MM.1S (cell line): ENCODE data around the gene CYP2A13.
A peak's percentile ranks its signal among the peaks of the same experiment; 100 is the strongest.

Experiments
- DNase-seq: peaks from one replicate; pipeline ENCODE4 v3.0.0-alpha.2; 2015
- H2AFZ ChIP-seq: fragments of 300-600 bp; sonication (generic); 2 replicates; pipeline ENCODE4 v1.6.0; 2016; ENCODE audit warnings: antibody characterized with exemption, low read length
- H3F3A ChIP-seq: fragments of 300-600 bp; sonication (generic); 2 replicates; pipeline ENCODE4 v1.6.1; 2016; ENCODE audit warnings: mild to moderate bottlenecking, antibody characterized with exemption, low read length, moderate library complexity, mixed read lengths; ENCODE audit not compliant: insufficient read depth
- H3K27ac ChIP-seq: fragments of 300-600 bp; sonication (generic); 2 replicates; pipeline ENCODE4 v1.5.1; 2016; ENCODE audit warnings: mild to moderate bottlenecking, low read length
- H3K27me3 ChIP-seq: fragments of 300-600 bp; sonication (generic); replicated peaks from 2 replicates; pipeline ENCODE4 v1.6.0; 2016; ENCODE audit warnings: low read length; ENCODE audit not compliant: insufficient read depth
- H3K36me3 ChIP-seq: fragments of 300-600 bp; sonication (generic); replicated peaks from 2 replicates; pipeline ENCODE4 v1.6.1; 2016; ENCODE audit warnings: mild to moderate bottlenecking, low read length, mixed read lengths; ENCODE audit not compliant: insufficient read depth
- H3K4me1 ChIP-seq: fragments of 300-600 bp; sonication (generic); 2 replicates; pipeline ENCODE4 v1.6.1; 2016; ENCODE audit warnings: low read length, mixed read lengths
- H3K4me2 ChIP-seq: fragments of 300-600 bp; sonication (generic); 2 replicates; pipeline ENCODE4 v1.6.0; 2016; ENCODE audit warnings: low read depth, low read length
- H3K4me3 ChIP-seq: fragments of 300-600 bp; sonication (generic); 2 replicates; pipeline ENCODE4 v1.5.1; 2016; ENCODE audit warnings: low read length, mixed read lengths
- H3K79me2 ChIP-seq: fragments of 300-600 bp; sonication (generic); 2 replicates; pipeline ENCODE4 v1.6.1; 2016; ENCODE audit warnings: mixed run types, low read length, mixed read lengths
- H3K9ac ChIP-seq: fragments of 300-600 bp; sonication (generic); 2 replicates; pipeline ENCODE4 v1.6.1; 2016; ENCODE audit warnings: low read length, mixed read lengths
- H3K9me2 ChIP-seq: fragments of 300-600 bp; sonication (generic); replicated peaks from 2 replicates; pipeline ENCODE4 v1.6.1; 2016; ENCODE audit warnings: mild to moderate bottlenecking, low read length, mixed read lengths; ENCODE audit not compliant: insufficient read depth
- H3K9me3 ChIP-seq: fragments of 300-600 bp; sonication (generic); replicated peaks from 2 replicates; pipeline ENCODE4 v1.6.1; 2016; ENCODE audit warnings: mild to moderate bottlenecking, low read length, mixed read lengths; ENCODE audit not compliant: insufficient read depth
- H4K20me1 ChIP-seq: fragments of 300-600 bp; sonication (generic); 2 replicates; pipeline ENCODE4 v1.6.1; 2016; ENCODE audit warnings: mild to moderate bottlenecking, low read length, moderate library complexity, mixed read lengths; ENCODE audit not compliant: insufficient read depth
- CTCF ChIP-seq: fragments of 300-600 bp; sonication (generic); IDR thresholded peaks from 2 replicates; pipeline ENCODE4 v1.5.1; 2016; ENCODE audit warnings: antibody characterized with exemption, low read length, mixed read lengths
- EZH2phosphoT487 ChIP-seq: fragments of 300-600 bp; sonication (generic); IDR thresholded peaks from 2 replicates; pipeline ENCODE4 v1.6.1; 2018; ENCODE audit warnings: antibody characterized with exemption, low read length

CYP2A13 gene

DNA sequence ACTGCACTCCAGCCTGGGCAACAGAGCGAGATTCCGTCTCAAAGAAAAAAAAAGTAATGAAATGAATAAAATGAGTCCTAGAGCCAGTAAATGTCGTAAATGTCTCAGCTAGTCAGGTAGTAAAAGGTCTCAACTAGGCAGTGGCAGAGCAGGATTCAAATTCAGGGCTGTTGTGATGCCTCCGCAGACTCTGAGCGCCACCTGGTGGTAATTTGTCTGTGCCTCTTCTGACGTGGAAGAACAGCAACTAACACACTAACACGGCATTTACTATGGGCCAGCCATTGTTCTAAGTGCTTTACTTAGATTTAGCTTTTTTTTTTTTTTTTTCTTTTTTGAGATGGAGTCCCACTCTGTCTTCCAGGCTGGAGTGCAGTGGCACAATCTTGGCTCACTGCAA is 56.2 kb downstream of the CYP2A13 start:
- H3F3A ChIP-seq, result no peaks in the 10 kb centered on the region
- no peak overlapping the region for H3K9ac ChIP-seq
- no peaks in the 10 kb centered on the region for H3K9me3 ChIP-seq
- no peaks in the 10 kb centered on the region for H3K79me2 ChIP-seq
- no peak overlapping the region for H3K27ac ChIP-seq
- H3K4me3 ChIP-seq, result no peak overlapping the region
- peaks cover 43% of the 10 kb centered on the region for H3K27me3 ChIP-seq
- TF ChIP-seq EZH2phosphoT487 (no peak), CTCF (peak; percentile 77)
- H3K4me2 ChIP-seq, result no peak overlapping the region
- H4K20me1 ChIP-seq, result no peaks in the 10 kb centered on the region
- H2AFZ ChIP-seq, result no peak overlapping the region
- DNase-seq, result peak; percentile 81
- H3K9me2 ChIP-seq, result no peaks in the 10 kb centered on the region
- no peaks in the 10 kb centered on the region for H3K4me1 ChIP-seq
- H3K36me3 ChIP-seq, result no peaks in the 10 kb centered on the region
